IPS-NIHi7 (cell line): ENCODE data around the gene PEX26.
"Not testable (repeated sequence)": the region's sequence is repeated elsewhere in the genome, so short reads cannot be mapped to it uniquely, and the experiment has no call there.

ENCODE experiments used
- DNase-seq: peaks from one replicate; pipeline ENCODE4 v3.0.0; 2012; ENCODE audit warnings: mixed read lengths; ENCODE audit errors: extremely low spot score

Gene PEX26

GRCh38 chr22:18071307-18071967 lies 6.4 kb upstream of the PEX26 start:
- DNase-seq: not testable (repeated sequence)

- DNase-seq: no peak
Observed at GRCh38 chr22:18071968-18072310, 5.9 kb upstream of the PEX26 start.

GRCh38 chr22:18073467-18073866 lies 4.3 kb upstream of the PEX26 start:
- DNase-seq: no peak

- DNase-seq: not testable (repeated sequence)
Observed at GRCh38 chr22:18073927-18074326, 3.9 kb upstream of the PEX26 start.

GRCh38 chr22:18075101-18075719 lies 2.6 kb upstream of the PEX26 start:
- no peak for DNase-seq

- peak; percentile 69 for DNase-seq
Observed at GRCh38 chr22:18075720-18076497, 1.9 kb upstream of the PEX26 start.

- DNase-seq: no peak
Observed at GRCh38 chr22:18077087-18077638, 627 bp upstream of the PEX26 start.

- peak; percentile 36 for DNase-seq
Observed at GRCh38 chr22:18078329-18079041, 695 bp downstream of the PEX26 start.

- no peak for DNase-seq
Observed at GRCh38 chr22:18079706-18080233, 2.0 kb downstream of the PEX26 start.

- no peak for DNase-seq
Observed at GRCh38 chr22:18081416-18081815, 3.6 kb downstream of the PEX26 start.

GRCh38 chr22:18082467-18082866 lies 4.7 kb downstream of the PEX26 start:
- no peak for DNase-seq

- DNase-seq: no peak
Observed at GRCh38 chr22:18083406-18083805, 5.6 kb downstream of the PEX26 start.

- no peak for DNase-seq
Observed at GRCh38 chr22:18085188-18085587, 7.4 kb downstream of the PEX26 start.

GRCh38 chr22:18087350-18087855 lies 9.6 kb downstream of the PEX26 start:
- no peak for DNase-seq

GRCh38 chr22:18088825-18089568 lies 11.2 kb downstream of the PEX26 start:
- no peak for DNase-seq

GRCh38 chr22:18090286-18090685 lies 12.5 kb downstream of the PEX26 start:
- DNase-seq: no peak

- no peak for DNase-seq
Observed at GRCh38 chr22:18091478-18091877, 13.7 kb downstream of the PEX26 start.

- DNase-seq: no peak
Observed at GRCh38 chr22:18091916-18092526, 14.2 kb downstream of the PEX26 start.

GRCh38 chr22:18093661-18094060 lies 15.9 kb downstream of the PEX26 start:
- no peak for DNase-seq

GRCh38 chr22:18095101-18095805 lies 17.5 kb downstream of the PEX26 start:
- no peak for DNase-seq
